Measurements from ENCODE around the gene OSBPL2. TPM values are rescaled to one million over a fixed set of nuclear protein-coding genes. Genes with fewer than 3 reads are reported as not detected.

The OSBPL2 gene
- total RNA-seq, 1 donor = 21.1 TPM

GRCh38 chr20:62222972-62223371 is 15.3 kb upstream of the OSBPL2 start:
- no peak for TF ChIP-seq CTCF (IDR thresholded peaks at IDR 0.05; ENCODE audit: insufficient read depth, low read length)

GRCh38 chr20:62223571-62223970 is 14.8 kb upstream of the OSBPL2 start:
- H3K4me3 ChIP-seq (ENCODE audit: low read depth, low read length) = no peak overlapping the region
- no peak for DNase-seq (ENCODE audit: low read depth)
- no peak for TF ChIP-seq CTCF (IDR thresholded peaks at IDR 0.05; ENCODE audit: insufficient read depth, low read length)

More at GRCh38 chr20:62222972-62223371, 15.3 kb upstream of the OSBPL2 start:
- no peak overlapping the region for H3K4me3 ChIP-seq (ENCODE audit: low read depth, low read length)
- no peak for DNase-seq (ENCODE audit: low read depth)

- DNase-seq (ENCODE audit: low read depth) = no peak
- no peak for TF ChIP-seq CTCF (IDR thresholded peaks at IDR 0.05; ENCODE audit: insufficient read depth, low read length)
- H3K4me3 ChIP-seq (ENCODE audit: low read depth, low read length) = no peak overlapping the region
These were observed 14.0 kb upstream of the OSBPL2 start for GRCh38 chr20:62224113-62224855.

- H3K4me3 ChIP-seq (ENCODE audit: low read depth, low read length) = no peak overlapping the region
- DNase-seq (ENCODE audit: low read depth) = no peak
- TF ChIP-seq CTCF (IDR thresholded peaks at IDR 0.05; ENCODE audit: insufficient read depth, low read length) = no peak
These were observed 13.3 kb upstream of the OSBPL2 start for GRCh38 chr20:62225026-62225425.

GRCh38 chr20:62225820-62226635 is 12.3 kb upstream of the OSBPL2 start:
- DNase-seq (ENCODE audit: low read depth) = no peak
- no peak for TF ChIP-seq CTCF (IDR thresholded peaks at IDR 0.05; ENCODE audit: insufficient read depth, low read length)
- no peak overlapping the region for H3K4me3 ChIP-seq (ENCODE audit: low read depth, low read length)

GRCh38 chr20:62226707-62227590 is 11.4 kb upstream of the OSBPL2 start:
- no peak for TF ChIP-seq CTCF (IDR thresholded peaks at IDR 0.05; ENCODE audit: insufficient read depth, low read length)
- no peak for DNase-seq (ENCODE audit: low read depth)
- no peak overlapping the region for H3K4me3 ChIP-seq (ENCODE audit: low read depth, low read length)
